ENCODE measurements around the gene IPO5.
"Not testable (repeated sequence)": the region's sequence is repeated elsewhere in the genome, so short reads cannot be mapped to it uniquely, and the experiment has no call there.

IPO5 gene

GRCh38 chr13:97982286-97982685 lies 28.8 kb downstream of the IPO5 start:
- no peak for DNase-seq (ENCODE audit: low spot score)
- TF ChIP-seq CTCF (IDR thresholded peaks at IDR 0.05; ENCODE audit: extremely low read depth, missing control alignments) = no peak

DNA sequence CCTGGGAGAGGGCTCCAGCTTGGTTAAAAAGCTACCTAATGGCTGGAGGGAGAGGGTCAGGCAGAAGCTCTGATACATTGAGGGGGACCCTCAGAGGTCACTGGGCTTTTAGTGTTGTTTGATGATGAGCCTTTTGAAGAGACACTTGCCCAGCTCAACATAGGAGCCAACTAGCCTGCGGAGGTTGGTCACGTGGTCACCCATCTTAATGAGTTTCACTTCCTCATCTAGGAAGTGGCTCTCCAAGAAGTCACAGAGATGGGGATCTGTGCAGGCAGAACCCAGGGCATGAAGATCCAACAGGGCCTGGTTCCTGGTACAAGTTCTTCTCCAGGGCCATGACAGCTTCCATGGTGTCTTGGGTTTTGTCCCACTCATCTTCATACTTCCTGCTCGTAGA lies 33.4 kb downstream of the IPO5 start:
- no peak for TF ChIP-seq CTCF (IDR thresholded peaks at IDR 0.05; ENCODE audit: extremely low read depth, missing control alignments)
- DNase-seq (ENCODE audit: low spot score) = peak; percentile 30

- DNase-seq (ENCODE audit: low spot score) = no peak
- TF ChIP-seq CTCF (IDR thresholded peaks at IDR 0.05; ENCODE audit: extremely low read depth, missing control alignments) = no peak
Measured at GRCh38 chr13:97999653-98000052, 46.2 kb downstream of the IPO5 start.

GRCh38 chr13:98004107-98004506 lies 50.6 kb downstream of the IPO5 start:
- DNase-seq (ENCODE audit: low spot score) = no peak
- TF ChIP-seq CTCF (IDR thresholded peaks at IDR 0.05; ENCODE audit: extremely low read depth, missing control alignments) = no peak

DNA sequence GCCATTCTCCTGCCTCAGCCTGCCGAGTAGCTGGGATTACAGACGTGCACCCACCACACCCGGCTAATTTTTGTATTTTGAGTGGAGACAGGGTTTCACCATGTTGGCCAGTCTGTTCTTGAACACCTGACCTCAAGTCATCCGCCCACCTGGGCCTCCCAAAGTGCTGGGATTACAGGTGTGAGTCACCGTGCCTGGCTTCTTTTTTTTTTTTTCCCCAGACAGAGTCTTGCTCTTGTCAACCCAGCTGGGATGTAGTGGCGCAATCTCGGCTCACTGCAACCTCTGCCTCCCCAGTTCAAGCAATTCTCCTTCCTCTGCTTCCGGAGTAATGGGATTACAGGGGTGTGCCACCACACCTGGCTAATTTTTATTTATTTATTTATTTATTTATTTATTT lies 51.5 kb downstream of the IPO5 start:
- DNase-seq (ENCODE audit: low spot score) = not testable (repeated sequence)

DNA sequence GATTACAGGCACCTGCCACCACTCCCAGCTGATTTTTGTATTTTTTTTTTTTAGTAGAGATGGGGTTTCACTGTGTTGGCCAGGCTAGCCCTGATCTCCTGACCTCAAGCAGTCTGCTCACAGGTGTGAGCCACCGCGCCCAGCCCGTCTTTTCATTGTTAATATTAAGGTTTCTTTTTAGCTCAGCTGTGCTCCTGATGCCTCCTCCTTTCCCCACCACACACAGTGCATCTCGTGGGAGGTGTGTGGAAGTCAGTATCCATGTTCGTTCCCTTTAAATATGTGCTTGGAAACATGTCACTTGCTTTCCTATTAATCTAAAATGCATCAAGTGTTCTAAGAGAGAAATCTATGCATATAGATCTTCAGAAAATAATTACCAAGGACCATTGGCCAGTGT lies 53.5 kb downstream of the IPO5 start:
- DNase-seq (ENCODE audit: low spot score) = no peak
- TF ChIP-seq CTCF (IDR thresholded peaks at IDR 0.05; ENCODE audit: extremely low read depth, missing control alignments) = no peak

DNA sequence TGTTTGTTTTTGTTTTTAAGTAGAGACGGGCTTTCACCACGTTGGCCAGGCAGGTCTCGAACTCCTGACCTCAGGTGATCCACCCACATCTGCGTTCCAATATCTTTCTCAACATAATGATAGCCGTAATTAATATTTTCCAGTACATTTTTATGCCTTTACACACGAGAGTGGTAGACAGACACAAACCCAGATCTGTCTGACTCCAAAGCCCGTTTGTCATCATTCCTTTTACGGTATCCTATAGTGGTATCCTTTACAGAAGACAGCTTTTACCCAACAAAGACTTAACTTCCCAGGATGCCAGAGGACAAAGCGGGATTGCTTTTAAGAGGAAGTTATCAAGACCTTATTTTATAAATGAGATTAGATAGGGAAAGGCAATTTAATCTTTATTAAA lies 59.8 kb downstream of the IPO5 start:
- no peak for TF ChIP-seq CTCF (IDR thresholded peaks at IDR 0.05; ENCODE audit: extremely low read depth, missing control alignments)
- no peak for DNase-seq (ENCODE audit: low spot score)

DNA sequence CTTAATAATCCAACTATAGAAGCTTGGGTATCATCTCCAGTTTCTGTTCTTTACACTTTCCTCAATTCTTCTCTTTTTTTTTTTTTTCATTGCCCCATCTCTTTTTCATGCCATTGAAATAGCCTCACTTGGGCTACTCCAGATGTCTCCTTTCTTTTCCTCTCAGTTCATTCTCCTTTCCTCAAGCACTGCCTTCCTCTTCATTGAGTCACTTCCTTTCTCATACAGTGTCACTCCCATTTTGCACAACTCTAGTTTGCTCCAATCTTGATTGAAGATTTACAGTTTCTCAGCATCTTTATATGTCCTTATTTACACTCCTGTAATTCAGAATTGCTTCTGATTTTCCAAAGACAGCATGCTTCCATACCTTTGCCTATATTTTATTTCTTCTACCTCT lies 61.3 kb downstream of the IPO5 start:
- no peak for DNase-seq (ENCODE audit: low spot score)
- no peak for TF ChIP-seq CTCF (IDR thresholded peaks at IDR 0.05; ENCODE audit: extremely low read depth, missing control alignments)

All from GM20000 (cell line).